CD4-positive, alpha-beta memory T cell (primary cell): ENCODE data around the gene NTHL1. TPM values are rescaled to one million over a fixed set of nuclear protein-coding genes. Genes with fewer than 3 reads are reported as not detected.

Source experiments
- CTCF ChIA-PET: fragments of 350-600 bp; sonication (Branson Sonifier 250); formaldehyde crosslinking; loops from one replicate; lab custom pipeline; 2021; ENCODE audit warnings: inconsistent platforms; ENCODE audit not compliant: partially characterized antibody; lab: Charles Lee
- POLR2A ChIA-PET: fragments of 350-600 bp; sonication (Branson Sonifier 250); formaldehyde crosslinking; loops from one replicate; lab custom pipeline; 2021; ENCODE audit not compliant: partially characterized antibody; lab: Charles Lee
- DNase-seq, 5 donors: peaks; one replicate each; pipeline versions ENCODE4 v3.0.0 to v3.0.0-alpha.2; 2020 to 2022; ENCODE audit warnings: mixed read lengths in 1 of 5
- H3K27ac ChIP-seq: one replicate; pipeline ENCODE4 v1.7.0; 2013; ENCODE audit warnings: low read depth, low read length
- H3K27me3 ChIP-seq: 2 replicates; pipeline ENCODE4 v1.7.0; 2013; ENCODE audit warnings: mild to moderate bottlenecking, low read length, moderate library complexity; ENCODE audit not compliant: insufficient read depth
- H3K36me3 ChIP-seq: 2 replicates; pipeline ENCODE4 v1.7.0; 2013; ENCODE audit warnings: mild to moderate bottlenecking, low read length, moderate library complexity; ENCODE audit not compliant: insufficient read depth
- H3K4me1 ChIP-seq: 2 replicates; pipeline ENCODE4 v1.7.0; 2013; ENCODE audit warnings: mild to moderate bottlenecking, low read length, moderate library complexity; ENCODE audit not compliant: insufficient read depth
- H3K4me3 ChIP-seq, 2 donors: one replicate each; pipeline ENCODE4 v1.7.0; 2013; ENCODE audit warnings: low read length in 2 of 2, mild to moderate bottlenecking in 1 of 2
- H3K9me3 ChIP-seq, 2 donors: one replicate each; pipeline ENCODE4 v1.7.0; 2013; ENCODE audit warnings: low read length in 2 of 2, control low read depth in 1 of 2; ENCODE audit not compliant: control insufficient read depth in 1 of 2
- H3K27ac Mint-ChIP-seq, 7 donors: one replicate each; pipeline ENCODE4 v1.8.0; 2020 to 2021; ENCODE audit warnings: mixed read lengths in 7 of 7, mild to moderate bottlenecking in 6 of 7, inconsistent platforms in 3 of 7, moderate library complexity in 3 of 7
- H3K27me3 Mint-ChIP-seq, 2 donors: one replicate each; pipeline ENCODE4 v1.8.0; 2020 to 2021; ENCODE audit warnings: mixed read lengths in 2 of 2
- H3K36me3 Mint-ChIP-seq, 2 donors: one replicate each; pipeline ENCODE4 v1.8.0; 2020 to 2021; ENCODE audit warnings: mixed read lengths in 2 of 2, inconsistent platforms in 1 of 2, mild to moderate bottlenecking in 1 of 2
- H3K4me1 Mint-ChIP-seq, 4 donors: one replicate each; pipeline ENCODE4 v1.8.0; 2020 to 2021; ENCODE audit warnings: mixed read lengths in 4 of 4, mild to moderate bottlenecking in 1 of 4
- H3K4me3 Mint-ChIP-seq, 8 donors: one replicate each; pipeline ENCODE4 v1.8.0; 2020 to 2021; ENCODE audit warnings: mixed read lengths in 8 of 8, mild to moderate bottlenecking in 7 of 8, moderate library complexity in 6 of 8, inconsistent platforms in 3 of 8
- H3K9me3 Mint-ChIP-seq, 8 donors: one replicate each; pipeline ENCODE4 v1.8.0; 2020 to 2021; ENCODE audit warnings: mixed read lengths in 8 of 8, mild to moderate bottlenecking in 5 of 8, inconsistent platforms in 3 of 8, moderate library complexity in 1 of 8
- intact Hi-C: fragments of 100-400 bp; cut with micrococcal nuclease; formaldehyde crosslinking; loops from one replicate; pipeline ENCODE4 v1.15.1; 2023
- polyA plus RNA-seq, 2 donors: library from polyadenylated mRNA; unstranded; fragments of 300-500 nt; fragmentation: Illumina TruSeq; gene quantifications; one replicate each; pipeline ENCODE4 v1.2.3, GENCODE V29; 2021
- total RNA-seq, 2 experiments: library from RNA; stranded (reverse); gene quantifications; one replicate each; pipeline ENCODE4 v1.2.3, GENCODE V29; 2021

Gene NTHL1
- total and polyA plus RNA-seq, 4 experiments from 2014 or later, result 9.3 to 20.1 (median 12.7) TPM

- no peaks in the 10 kb centered on the region for H3K4me1 ChIP-seq
- no peaks in the 10 kb centered on the region for H3K27me3 ChIP-seq
- no peaks in the 10 kb centered on the region for H3K36me3 Mint-ChIP-seq
- CTCF ChIA-PET, result interaction anchor here (1.5 to 1.6 kb wide), 2 partner anchors 8 to 100 kb away, joined by 5 read pairs; partner anchors contain the start of genes NTHL1 and TSC2
- H3K27ac Mint-ChIP-seq, result no peak overlapping the region
- no peaks in the 10 kb centered on the region for H3K9me3 Mint-ChIP-seq
- no peaks in the 10 kb centered on the region for H3K27me3 Mint-ChIP-seq
- intact Hi-C loops, result no loop called here
- DNase-seq, result no peak
- no peak overlapping the region for H3K4me3 ChIP-seq
- no peaks in the 10 kb centered on the region for H3K9me3 ChIP-seq
- H3K36me3 ChIP-seq, result no peaks in the 10 kb centered on the region
- H3K4me3 Mint-ChIP-seq, result no peak overlapping the region
- POLR2A ChIA-PET, result no interaction called here
- H3K27ac ChIP-seq, result no peak overlapping the region
- H3K4me1 Mint-ChIP-seq, result peaks cover 0 to 1% (median 0%) of the 10 kb centered on the region in 4 donors
Measured at GRCh38 chr16:2040041-2040786, 7.4 kb downstream of the NTHL1 start.

GRCh38 chr16:2039274-2040031 is 8.2 kb downstream of the NTHL1 start:
- intact Hi-C loops, result no loop called here
- Histone ChIP-seq H3K4me3 (no peak overlapping the region), H3K27me3 (no peaks in the 10 kb centered on the region), H3K36me3 (no peaks in the 10 kb centered on the region), H3K27ac (no peak overlapping the region), H3K4me1 (no peaks in the 10 kb centered on the region), H3K9me3 (no peaks in the 10 kb centered on the region)
- H3K36me3 Mint-ChIP-seq, result no peaks in the 10 kb centered on the region
- no peaks in the 10 kb centered on the region for H3K9me3 Mint-ChIP-seq
- no peaks in the 10 kb centered on the region for H3K27me3 Mint-ChIP-seq
- no peaks in the 10 kb centered on the region for H3K4me1 Mint-ChIP-seq
- no peak overlapping the region for H3K4me3 Mint-ChIP-seq
- ChIA-PET CTCF (interaction anchor here (1.6 kb wide), 1 partner anchor 9 kb away, joined by 5 read pairs; the partner anchor contains the start of genes NTHL1 and TSC2), POLR2A (no interaction called here)
- peak in 1 of 5 donors; percentile 24 for DNase-seq
- peak overlapping the region in 1 of 7 donors; percentile 52 for H3K27ac Mint-ChIP-seq

GRCh38 chr16:2038382-2039231 is 9.0 kb downstream of the NTHL1 start:
- intact Hi-C loops, result no loop called here
- peak in 1 of 5 donors; percentile 29 for DNase-seq
- Histone ChIP-seq H3K27ac (no peak overlapping the region), H3K4me3 (no peak overlapping the region), H3K27me3 (no peaks in the 10 kb centered on the region), H3K36me3 (no peaks in the 10 kb centered on the region), H3K4me1 (no peaks in the 10 kb centered on the region), H3K9me3 (no peaks in the 10 kb centered on the region)
- H3K4me1 Mint-ChIP-seq, result no peaks in the 10 kb centered on the region
- H3K9me3 Mint-ChIP-seq, result no peaks in the 10 kb centered on the region
- no peaks in the 10 kb centered on the region for H3K36me3 Mint-ChIP-seq
- ChIA-PET CTCF (interaction anchor here (1.6 kb wide), 1 partner anchor 10 kb away, joined by 5 read pairs; the partner anchor contains the start of genes NTHL1 and TSC2), POLR2A (interaction anchor here (0.7 kb wide), 1 partner anchor 10 kb away, joined by 3 read pairs; the partner anchor contains the start of gene TSC2)
- peak overlapping the region in 1 of 8 donors; percentile 20 for H3K4me3 Mint-ChIP-seq
- H3K27ac Mint-ChIP-seq, result no peak overlapping the region
- H3K27me3 Mint-ChIP-seq, result no peaks in the 10 kb centered on the region

- intact Hi-C loops, result no loop called here
- Histone ChIP-seq H3K27ac (no peak overlapping the region), H3K36me3 (no peaks in the 10 kb centered on the region), H3K9me3 (no peaks in the 10 kb centered on the region), H3K27me3 (no peaks in the 10 kb centered on the region), H3K4me1 (no peaks in the 10 kb centered on the region), H3K4me3 (no peak overlapping the region)
- Mint-ChIP-seq H3K36me3 (no peaks in the 10 kb centered on the region), H3K27me3 (no peaks in the 10 kb centered on the region), H3K27ac (no peak overlapping the region), H3K4me1 (no peaks in the 10 kb centered on the region), H3K4me3 (no peak overlapping the region), H3K9me3 (no peaks in the 10 kb centered on the region)
- POLR2A ChIA-PET, result interaction anchor here (0.7 kb wide), 1 partner anchor 10 kb away, joined by 3 read pairs; the partner anchor contains the start of gene TSC2
- CTCF ChIA-PET, result no interaction called here
- DNase-seq, result peak in 1 of 5 donors; percentile 20
Measured at GRCh38 chr16:2037647-2038381, 9.8 kb downstream of the NTHL1 start.

- Mint-ChIP-seq H3K9me3 (no peaks in the 10 kb centered on the region), H3K27ac (no peak overlapping the region), H3K4me1 (no peaks in the 10 kb centered on the region), H3K36me3 (no peaks in the 10 kb centered on the region), H3K27me3 (no peaks in the 10 kb centered on the region), H3K4me3 (no peak overlapping the region)
- H3K36me3 ChIP-seq, result no peaks in the 10 kb centered on the region
- H3K9me3 ChIP-seq, result no peaks in the 10 kb centered on the region
- H3K27ac ChIP-seq, result no peak overlapping the region
- ChIA-PET CTCF (no interaction called here), POLR2A (no interaction called here)
- intact Hi-C loops, result no loop called here
- no peaks in the 10 kb centered on the region for H3K4me1 ChIP-seq
- no peaks in the 10 kb centered on the region for H3K27me3 ChIP-seq
- no peak overlapping the region for H3K4me3 ChIP-seq
- no peak for DNase-seq
Measured at GRCh38 chr16:2037115-2037514, 10.5 kb downstream of the NTHL1 start.

GRCh38 chr16:2036200-2036966 is 11.3 kb downstream of the NTHL1 start:
- no peak overlapping the region for H3K27ac ChIP-seq
- no peak overlapping the region for H3K4me3 ChIP-seq
- Mint-ChIP-seq H3K27ac (no peak overlapping the region), H3K9me3 (no peaks in the 10 kb centered on the region), H3K36me3 (no peaks in the 10 kb centered on the region), H3K4me3 (no peak overlapping the region), H3K27me3 (no peaks in the 10 kb centered on the region), H3K4me1 (no peaks in the 10 kb centered on the region)
- ChIA-PET POLR2A (no interaction called here), CTCF (interaction anchor here (1.8 kb wide), 1 partner anchor 104 kb away, joined by 4 read pairs; no protein-coding TSS in a partner anchor)
- DNase-seq, result no peak
- H3K27me3 ChIP-seq, result no peaks in the 10 kb centered on the region
- H3K9me3 ChIP-seq, result no peaks in the 10 kb centered on the region
- no peaks in the 10 kb centered on the region for H3K4me1 ChIP-seq
- no peaks in the 10 kb centered on the region for H3K36me3 ChIP-seq
- intact Hi-C loops, result no loop called here
